Neural progenitor cell (in vitro differentiated cells): ENCODE results near the gene PNPLA7. TPM values are rescaled to one million over a fixed set of nuclear protein-coding genes. Genes with fewer than 3 reads are reported as not detected.
"Not testable (repeated sequence)": the region's sequence is repeated elsewhere in the genome, so short reads cannot be mapped to it uniquely, and the experiment has no call there.

Experiments used
- DNase-seq: peaks from one replicate; pipeline ENCODE4 v3.0.0-alpha.2; 2016; ENCODE audit warnings: low spot score
- H2AFZ ChIP-seq: fragments of 200-600 bp; sonication (generic); replicated peaks from 2 replicates; pipeline ENCODE4 v1.6.1; 2016; ENCODE audit warnings: antibody characterized with exemption
- H3F3A ChIP-seq: fragments of 200-600 bp; sonication (generic); 2 replicates; pipeline ENCODE4 v1.6.1; 2016; ENCODE audit warnings: antibody characterized with exemption, low read depth
- H3K27ac ChIP-seq: fragments of 200-600 bp; sonication (generic); 2 replicates; pipeline ENCODE4 v1.5.1; 2016; ENCODE audit warnings: mild to moderate bottlenecking
- H3K27me3 ChIP-seq: fragments of 200-600 bp; sonication (generic); 2 replicates; pipeline ENCODE4 v1.6.1; 2016; ENCODE audit warnings: mild to moderate bottlenecking, moderate library complexity
- H3K36me3 ChIP-seq: fragments of 200-600 bp; sonication (generic); 2 replicates; pipeline ENCODE4 v1.5.1; 2016
- H3K4me1 ChIP-seq: fragments of 200-600 bp; sonication (generic); 2 replicates; pipeline ENCODE4 v1.6.1; 2016; ENCODE audit warnings: mixed run types
- H3K4me2 ChIP-seq: fragments of 200-600 bp; sonication (generic); 2 replicates; pipeline ENCODE4 v1.6.1; 2016
- H3K4me3 ChIP-seq: fragments of 200-600 bp; sonication (generic); 2 replicates; pipeline ENCODE4 v1.5.1; 2016
- H3K79me2 ChIP-seq: fragments of 200-600 bp; sonication (generic); 2 replicates; pipeline ENCODE4 v1.6.1; 2016; ENCODE audit warnings: low read depth
- H3K9ac ChIP-seq: fragments of 200-600 bp; sonication (generic); 2 replicates; pipeline ENCODE4 v1.6.1; 2016
- H3K9me3 ChIP-seq: fragments of 200-600 bp; sonication (generic); 2 replicates; pipeline ENCODE4 v1.5.1; 2016; ENCODE audit warnings: low read depth
- H4K20me1 ChIP-seq: fragments of 200-600 bp; sonication (generic); 2 replicates; pipeline ENCODE4 v1.6.1; 2016; ENCODE audit warnings: low read depth
- H3K27ac Mint-ChIP-seq: 3 replicates; pipeline ENCODE4 v1.8.0; 2021; ENCODE audit warnings: mixed read lengths
- H3K27me3 Mint-ChIP-seq: 2 replicates; pipeline ENCODE4 v1.8.0; 2022; ENCODE audit warnings: low read depth, mild to moderate bottlenecking, inconsistent platforms, moderate library complexity, mixed read lengths; ENCODE audit not compliant: insufficient read depth
- H3K36me3 Mint-ChIP-seq: 3 replicates; pipeline ENCODE4 v1.8.0; 2021; ENCODE audit warnings: mixed read lengths
- H3K4me1 Mint-ChIP-seq: 3 replicates; pipeline ENCODE4 v1.8.0; 2021; ENCODE audit warnings: mixed read lengths
- H3K4me3 Mint-ChIP-seq: 3 replicates; pipeline ENCODE4 v1.8.0; 2021; ENCODE audit warnings: mild to moderate bottlenecking, moderate library complexity, mixed read lengths
- H3K9me3 Mint-ChIP-seq: 3 replicates; pipeline ENCODE4 v1.8.0; 2020; ENCODE audit warnings: mixed read lengths
- CTCF ChIP-seq: fragments of 200-600 bp; sonication (generic); IDR thresholded peaks from 2 replicates; pipeline ENCODE4 v1.5.1; 2017; ENCODE audit warnings: antibody characterized with exemption, mild to moderate bottlenecking
- EZH2 ChIP-seq: fragments of 200-600 bp; sonication (generic); IDR thresholded peaks from 2 replicates; pipeline ENCODE4 v1.6.1; 2017; ENCODE audit warnings: antibody characterized with exemption, mild to moderate bottlenecking, moderate library complexity
- EZH2phosphoT487 ChIP-seq: fragments of 200-600 bp; sonication (generic); IDR thresholded peaks from 2 replicates; pipeline ENCODE4 v1.6.1; 2017; ENCODE audit warnings: antibody characterized with exemption
- total RNA-seq: library from RNA; depleted of rRNA; stranded (reverse); fragments of >200 nt; gene quantifications from 2 replicates; pipeline ENCODE4 v1.2.3, GENCODE V29; 2015; ENCODE audit warnings: low replicate concordance

Gene PNPLA7
- total RNA-seq, 1 donor from 2014 or later: 0.13 TPM

GRCh38 chr9:137450539-137451222 is 99.5 kb downstream of the PNPLA7 start:
- not testable (repeated sequence) for H2AFZ ChIP-seq, H3K27me3 Mint-ChIP-seq, H3K9ac ChIP-seq, H3K4me3 Mint-ChIP-seq, H3K27me3 ChIP-seq, H3K4me3 ChIP-seq, H3K9me3 Mint-ChIP-seq, H3K4me2 ChIP-seq, H3K36me3 ChIP-seq, DNase-seq, H3K9me3 ChIP-seq, H3K36me3 Mint-ChIP-seq, H3K27ac Mint-ChIP-seq, H3K79me2 ChIP-seq, H3K27ac ChIP-seq
- Histone ChIP-seq H3K4me1 (peaks cover 13% of the 10 kb centered on the region), H3F3A (peaks cover 21% of the 10 kb centered on the region), H4K20me1 (peaks cover 27% of the 10 kb centered on the region)
- H3K4me1 Mint-ChIP-seq: peaks cover 21% of the 10 kb centered on the region

- Histone ChIP-seq H3K36me3 (no peaks in the 10 kb centered on the region), H3K27me3 (no peaks in the 10 kb centered on the region), H4K20me1 (peaks cover 20% of the 10 kb centered on the region), H3K4me2 (no peak overlapping the region), H3K4me1 (peaks cover 13% of the 10 kb centered on the region), H3K27ac (no peak overlapping the region), H3K9me3 (no peaks in the 10 kb centered on the region), H2AFZ (no peak overlapping the region), H3F3A (peaks cover 19% of the 10 kb centered on the region), H3K4me3 (no peak overlapping the region), H3K79me2 (no peaks in the 10 kb centered on the region), H3K9ac (no peak overlapping the region)
- DNase-seq: no peak
- Mint-ChIP-seq H3K27me3 (peaks cover 10% of the 10 kb centered on the region), H3K36me3 (peaks cover 3% of the 10 kb centered on the region), H3K27ac (no peak overlapping the region), H3K9me3 (no peaks in the 10 kb centered on the region), H3K4me1 (peaks cover 26% of the 10 kb centered on the region), H3K4me3 (no peak overlapping the region)
- TF ChIP-seq EZH2 (no peak), EZH2phosphoT487 (no peak), CTCF (no peak)
Measured at GRCh38 chr9:137449931-137450538, 100.2 kb downstream of the PNPLA7 start.

GRCh38 chr9:137449081-137449844 is 100.9 kb downstream of the PNPLA7 start:
- H3K27me3 Mint-ChIP-seq: peaks cover 14% of the 10 kb centered on the region

More at GRCh38 chr9:137449081-137449844, 100.9 kb downstream of the PNPLA7 start:
- H3K27ac Mint-ChIP-seq: no peak overlapping the region
- H3K4me3 Mint-ChIP-seq: no peak overlapping the region
- Histone ChIP-seq H3K9ac (no peak overlapping the region), H3K27me3 (no peaks in the 10 kb centered on the region), H2AFZ (no peak overlapping the region), H4K20me1 (peaks cover 15% of the 10 kb centered on the region), H3K4me2 (no peak overlapping the region), H3K4me3 (no peak overlapping the region), H3K4me1 (peaks cover 7% of the 10 kb centered on the region), H3K9me3 (no peaks in the 10 kb centered on the region), H3K27ac (no peak overlapping the region), H3K36me3 (no peaks in the 10 kb centered on the region), H3F3A (peaks cover 18% of the 10 kb centered on the region), H3K79me2 (no peaks in the 10 kb centered on the region)
- TF ChIP-seq EZH2 (no peak), CTCF (no peak), EZH2phosphoT487 (no peak)
- H3K4me1 Mint-ChIP-seq: peaks cover 24% of the 10 kb centered on the region
- H3K9me3 Mint-ChIP-seq: no peaks in the 10 kb centered on the region
- no peak for DNase-seq
- H3K36me3 Mint-ChIP-seq: peaks cover 3% of the 10 kb centered on the region
